ENCODE results near the gene CEP57.

Gene CEP57

DNA sequence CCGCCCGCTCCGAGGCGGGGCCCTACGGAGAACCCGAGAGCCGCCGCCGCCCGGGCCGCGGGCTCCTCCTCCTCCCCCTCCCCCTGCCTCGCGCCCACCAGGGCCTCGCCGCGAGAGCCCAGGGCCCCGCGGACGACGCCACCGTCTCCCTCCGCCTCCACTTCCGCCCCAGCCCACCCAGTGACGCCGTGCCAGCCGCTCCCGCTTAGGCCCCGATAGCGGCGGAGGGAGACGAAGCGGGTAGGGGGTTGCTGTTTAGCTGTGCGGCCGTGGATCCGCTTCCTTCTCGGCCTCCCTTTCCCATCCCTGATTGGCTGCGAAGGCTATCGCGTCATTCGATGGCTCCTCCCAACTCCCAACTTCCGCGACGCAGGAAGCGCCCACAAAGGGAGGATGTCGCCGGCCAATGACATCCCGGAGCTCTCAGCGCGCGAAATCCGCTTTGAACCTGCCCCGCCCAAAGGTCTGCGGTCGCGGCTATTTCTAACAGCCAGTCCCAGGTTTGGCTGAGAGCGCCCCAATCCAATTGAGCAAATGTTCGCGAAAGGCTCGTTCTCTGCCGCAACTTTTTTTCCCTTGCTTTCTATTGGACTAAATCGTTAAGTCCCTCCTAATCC is 684 bp upstream of the CEP57 start, which contains the start of gene FAM76B:
FAM76B (minus strand) TSS at position 277 of the 617 bp plus-strand sequence. CDS start 304 bp downstream, outside the sequence.
- H3K4me3 ChIP-seq (ENCODE audit: control insufficient read depth, low read depth, low read length) = peak within 1 kb of the TSS; percentile 97
- DNase-seq (ENCODE audit: low read depth) = peak; percentile 99
- TF ChIP-seq, protein P1, sequence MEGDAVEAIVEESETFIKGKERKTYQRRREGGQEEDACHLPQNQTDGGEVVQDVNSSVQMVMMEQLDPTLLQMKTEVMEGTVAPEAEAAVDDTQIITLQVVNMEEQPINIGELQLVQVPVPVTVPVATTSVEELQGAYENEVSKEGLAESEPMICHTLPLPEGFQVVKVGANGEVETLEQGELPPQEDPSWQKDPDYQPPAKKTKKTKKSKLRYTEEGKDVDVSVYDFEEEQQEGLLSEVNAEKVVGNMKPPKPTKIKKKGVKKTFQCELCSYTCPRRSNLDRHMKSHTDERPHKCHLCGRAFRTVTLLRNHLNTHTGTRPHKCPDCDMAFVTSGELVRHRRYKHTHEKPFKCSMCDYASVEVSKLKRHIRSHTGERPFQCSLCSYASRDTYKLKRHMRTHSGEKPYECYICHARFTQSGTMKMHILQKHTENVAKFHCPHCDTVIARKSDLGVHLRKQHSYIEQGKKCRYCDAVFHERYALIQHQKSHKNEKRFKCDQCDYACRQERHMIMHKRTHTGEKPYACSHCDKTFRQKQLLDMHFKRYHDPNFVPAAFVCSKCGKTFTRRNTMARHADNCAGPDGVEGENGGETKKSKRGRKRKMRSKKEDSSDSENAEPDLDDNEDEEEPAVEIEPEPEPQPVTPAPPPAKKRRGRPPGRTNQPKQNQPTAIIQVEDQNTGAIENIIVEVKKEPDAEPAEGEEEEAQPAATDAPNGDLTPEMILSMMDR (conservative IDR thresholded peaks at IDR 0.05; ENCODE audit: control insufficient read depth, insufficient read depth, low read depth, low read length) = no peak

DNA sequence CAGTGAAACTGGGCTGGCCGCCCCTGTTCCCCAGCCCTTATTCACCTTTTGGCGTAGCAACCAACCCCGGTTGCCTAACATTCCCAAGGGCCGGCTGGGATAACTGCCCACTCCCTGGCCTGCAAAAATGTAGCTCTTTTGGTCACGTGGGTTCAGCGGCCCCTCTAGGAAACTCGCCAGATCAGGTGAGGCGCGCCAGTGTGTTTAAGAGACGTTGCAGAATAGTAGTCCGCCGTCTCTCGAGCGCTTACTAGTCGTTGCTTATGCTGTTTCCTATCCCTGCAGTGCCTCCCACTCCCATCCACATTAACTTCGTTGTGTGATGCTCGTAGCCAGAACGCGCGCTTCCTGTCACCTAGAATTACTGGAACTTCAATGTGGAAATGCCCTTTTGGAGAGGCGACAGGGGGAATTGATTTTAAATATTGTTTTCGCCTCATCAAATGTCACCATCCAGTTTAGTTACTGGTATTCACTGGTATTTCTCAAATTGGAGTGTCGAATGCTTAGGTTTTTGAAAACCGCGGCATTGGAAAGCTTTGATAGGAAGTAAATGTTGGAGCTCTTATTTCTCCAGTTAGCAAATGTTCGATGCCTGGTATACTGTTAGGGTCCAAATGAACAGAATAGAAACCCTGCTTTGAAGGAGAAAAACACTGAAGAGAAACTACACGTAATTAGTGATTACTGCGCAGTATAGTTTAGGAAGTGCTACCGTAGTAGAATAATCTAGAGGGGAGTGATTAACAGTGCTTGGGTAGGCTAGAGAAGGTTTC is 823 bp downstream of the CEP57 start:
- peak; percentile 60 for DNase-seq (ENCODE audit: low read depth)
- H3K4me3 ChIP-seq (ENCODE audit: control insufficient read depth, low read depth, low read length) = peak overlapping the region; percentile 97
- TF ChIP-seq, protein P1 (conservative IDR thresholded peaks at IDR 0.05; ENCODE audit: control insufficient read depth, insufficient read depth, low read depth, low read length) = no peak

DNA sequence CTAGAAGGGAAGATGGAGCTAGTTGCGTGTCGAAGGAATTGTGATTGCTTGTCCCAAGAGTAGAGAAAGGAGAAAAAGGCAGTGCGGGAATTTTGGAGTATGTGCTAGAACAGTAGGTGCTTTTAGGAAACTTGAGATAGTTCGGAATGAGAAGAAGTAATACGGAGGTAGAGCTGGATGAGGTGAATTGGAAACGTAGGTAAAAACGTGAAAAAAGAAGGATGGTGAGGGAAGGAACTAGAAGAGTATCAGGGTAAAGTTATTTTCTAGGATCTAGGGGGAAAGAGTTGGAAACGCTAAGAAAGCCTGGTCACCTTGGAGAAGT is 1.4 kb downstream of the CEP57 start:
- H3K4me3 ChIP-seq (ENCODE audit: control insufficient read depth, low read depth, low read length) = peak overlapping the region; percentile 97
- TF ChIP-seq, protein P1 (conservative IDR thresholded peaks at IDR 0.05; ENCODE audit: control insufficient read depth, insufficient read depth, low read depth, low read length) = no peak
- no peak for DNase-seq (ENCODE audit: low read depth)

DNA sequence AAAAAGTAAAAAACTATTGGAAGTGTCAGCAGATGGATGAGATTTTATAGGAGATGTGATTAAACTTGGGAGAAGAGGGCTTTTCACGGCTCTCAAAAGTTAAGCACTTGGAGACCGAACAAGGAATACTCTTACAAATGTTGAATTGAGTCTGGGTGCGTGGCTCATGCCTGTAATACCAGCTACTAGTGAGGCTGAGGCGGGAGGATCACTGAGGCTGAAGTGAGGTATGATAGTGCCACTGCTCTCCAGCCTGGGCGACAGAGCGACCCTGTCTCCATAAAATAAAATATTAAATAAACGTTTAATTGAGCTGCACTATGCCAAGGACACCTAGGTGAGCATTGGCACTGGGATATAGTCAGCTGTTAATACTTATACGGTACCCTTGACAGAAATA is 1.9 kb downstream of the CEP57 start:
- peak overlapping the region; percentile 97 for H3K4me3 ChIP-seq (ENCODE audit: control insufficient read depth, low read depth, low read length)
- TF ChIP-seq, protein P1 (conservative IDR thresholded peaks at IDR 0.05; ENCODE audit: control insufficient read depth, insufficient read depth, low read depth, low read length) = no peak
- no peak for DNase-seq (ENCODE audit: low read depth)

DNA sequence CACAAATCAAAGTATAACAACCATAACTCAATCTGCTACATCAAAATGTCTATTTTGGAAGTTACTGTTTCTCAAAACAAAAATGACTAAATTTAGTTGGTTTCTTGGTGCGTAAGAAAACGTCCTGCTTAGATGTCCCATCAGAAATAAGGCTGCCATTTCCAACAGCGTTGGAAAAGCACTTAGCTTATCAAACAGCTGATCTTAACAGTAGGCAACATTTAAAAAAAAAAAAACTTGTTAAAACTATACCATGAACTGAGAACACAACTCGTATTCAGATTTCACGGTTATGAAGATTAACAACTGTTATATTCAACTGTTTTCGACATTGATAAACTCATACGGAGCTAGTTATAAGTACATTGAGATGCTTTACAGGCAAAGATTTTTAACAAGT is 2.4 kb downstream of the CEP57 start:
- no peak overlapping the region for H3K4me3 ChIP-seq (ENCODE audit: control insufficient read depth, low read depth, low read length)
- DNase-seq (ENCODE audit: low read depth) = no peak
- TF ChIP-seq, protein P1 (conservative IDR thresholded peaks at IDR 0.05; ENCODE audit: control insufficient read depth, insufficient read depth, low read depth, low read length) = no peak

DNA sequence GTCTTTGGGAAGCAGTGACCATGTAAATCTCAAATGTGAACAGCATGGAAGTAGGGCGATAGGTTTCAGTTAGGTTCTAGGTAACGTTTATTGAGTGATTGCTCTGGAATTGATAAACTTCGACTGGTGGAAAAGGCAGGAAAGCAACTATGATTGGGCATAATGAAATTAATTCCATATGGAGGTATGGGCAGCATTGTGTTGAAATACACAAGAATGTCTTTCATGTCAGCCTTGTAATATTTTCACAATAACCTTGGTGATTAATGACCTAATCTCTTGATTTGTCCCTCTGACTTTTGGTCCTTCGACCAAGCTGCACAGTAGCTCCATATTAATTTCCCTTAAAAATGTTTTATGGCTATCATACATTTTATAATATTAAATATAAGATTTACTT is 2.8 kb downstream of the CEP57 start:
- TF ChIP-seq, protein P1 (conservative IDR thresholded peaks at IDR 0.05; ENCODE audit: control insufficient read depth, insufficient read depth, low read depth, low read length) = no peak
- DNase-seq (ENCODE audit: low read depth) = peak; percentile 38
- no peak overlapping the region for H3K4me3 ChIP-seq (ENCODE audit: control insufficient read depth, low read depth, low read length)

Measured in fibroblast of mammary gland (primary cell).